GM19395 (cell line): Measurements from ENCODE around the gene SCN8A.
"Not testable (repeated sequence)": the region's sequence is repeated elsewhere in the genome, so short reads cannot be mapped to it uniquely, and the experiment has no call there.

Experiments used
- ATAC-seq: cut with Tn5 transposase; IDR thresholded peaks from one replicate; pipeline ENCODE4 v1.9.1; 2021; ENCODE audit warnings: mild to moderate bottlenecking, moderate library complexity; ENCODE audit not compliant: unreplicated experiment

The SCN8A gene

GRCh38 chr12:51755251-51755650 is 164.2 kb downstream of the SCN8A start:
- ATAC-seq, result no peak

GRCh38 chr12:51759175-51759574 is 168.1 kb downstream of the SCN8A start:
- ATAC-seq, result no peak

GRCh38 chr12:51759695-51760094 is 168.7 kb downstream of the SCN8A start:
- no peak for ATAC-seq

- ATAC-seq, result no peak
Measured at GRCh38 chr12:51760231-51760630, 169.2 kb downstream of the SCN8A start.

GRCh38 chr12:51763743-51764142 is 172.7 kb downstream of the SCN8A start:
- no peak for ATAC-seq

- ATAC-seq, result no peak
Measured at GRCh38 chr12:51766067-51766676, 175.1 kb downstream of the SCN8A start.

GRCh38 chr12:51771008-51771407 is 180.0 kb downstream of the SCN8A start:
- ATAC-seq, result no peak

- ATAC-seq, result no peak
Measured at GRCh38 chr12:51773145-51773869, 182.3 kb downstream of the SCN8A start.

GRCh38 chr12:51774933-51775332 is 183.9 kb downstream of the SCN8A start:
- no peak for ATAC-seq

- no peak for ATAC-seq
Measured at GRCh38 chr12:51777457-51777856, 186.4 kb downstream of the SCN8A start.

GRCh38 chr12:51777973-51778372 is 186.9 kb downstream of the SCN8A start:
- ATAC-seq, result no peak

GRCh38 chr12:51779876-51780275 is 188.8 kb downstream of the SCN8A start:
- ATAC-seq, result no peak

- no peak for ATAC-seq
Measured at GRCh38 chr12:51784688-51785087, 193.7 kb downstream of the SCN8A start.

- ATAC-seq, result no peak
Measured at GRCh38 chr12:51785906-51786305, 194.9 kb downstream of the SCN8A start.

GRCh38 chr12:51788876-51789275 is 197.8 kb downstream of the SCN8A start:
- ATAC-seq, result no peak

GRCh38 chr12:51792417-51792816 is 201.4 kb downstream of the SCN8A start:
- no peak for ATAC-seq

GRCh38 chr12:51793201-51793600 is 202.2 kb downstream of the SCN8A start:
- ATAC-seq, result no peak

GRCh38 chr12:51797301-51797700 is 206.3 kb downstream of the SCN8A start:
- ATAC-seq, result no peak

GRCh38 chr12:51798051-51798450 is 207.0 kb downstream of the SCN8A start:
- not testable (repeated sequence) for ATAC-seq

GRCh38 chr12:51798501-51798900 is 207.5 kb downstream of the SCN8A start:
- no peak for ATAC-seq

GRCh38 chr12:51801027-51801426 is 210.0 kb downstream of the SCN8A start:
- ATAC-seq, result no peak

GRCh38 chr12:51806896-51807295 is 215.9 kb downstream of the SCN8A start:
- ATAC-seq, result no peak

GRCh38 chr12:51809193-51809592 is 218.2 kb downstream of the SCN8A start:
- ATAC-seq, result no peak
